Iris pigment epithelial cell (primary cell): ENCODE measurements around the gene SYT14.
"Not testable (repeated sequence)": the region's sequence is repeated elsewhere in the genome, so short reads cannot be mapped to it uniquely, and the experiment has no call there.

Source experiments
- DNase-seq: peaks from one replicate; pipeline ENCODE4 v3.0.0-alpha.2; 2011; ENCODE audit warnings: low read depth

Gene SYT14

DNA sequence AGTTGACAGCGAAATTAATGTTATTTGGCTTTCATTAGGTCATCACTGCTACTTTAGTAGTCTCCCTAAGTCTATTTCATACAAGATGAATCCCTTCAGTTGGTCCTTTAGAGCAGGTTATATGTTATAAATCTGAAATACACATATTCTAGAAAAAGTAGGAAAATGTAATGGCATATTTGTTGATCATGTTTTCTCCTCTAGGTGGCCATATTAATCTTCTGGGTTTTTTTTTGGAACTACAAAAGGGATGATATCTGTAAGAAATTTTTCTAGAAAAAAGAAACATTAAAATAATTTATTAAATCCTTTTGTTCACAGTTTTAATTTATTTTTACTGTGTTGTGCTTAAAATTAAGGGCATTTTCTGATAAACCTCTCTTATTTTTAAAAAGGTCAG, 87.9 kb downstream of the SYT14 start:
- DNase-seq, result no peak

DNA sequence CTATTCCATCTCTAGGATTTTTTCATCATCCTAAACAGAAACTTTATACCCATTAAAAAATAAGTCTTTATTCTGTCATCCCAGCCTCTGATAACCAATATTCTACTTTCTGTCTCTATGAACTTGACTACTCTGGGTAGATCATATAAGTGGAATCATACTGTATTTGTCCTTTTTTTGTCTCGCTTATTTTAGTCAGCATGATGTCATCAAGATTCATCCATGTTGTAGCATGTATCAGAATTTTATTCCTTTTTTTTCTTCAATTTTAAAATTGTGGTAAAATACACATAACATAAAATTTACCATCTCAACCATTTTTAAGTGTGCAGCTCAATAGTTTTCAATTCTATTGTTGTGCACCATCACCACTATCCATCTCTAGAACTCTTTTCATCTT, 90.0 kb downstream of the SYT14 start:
- DNase-seq, result no peak

DNA sequence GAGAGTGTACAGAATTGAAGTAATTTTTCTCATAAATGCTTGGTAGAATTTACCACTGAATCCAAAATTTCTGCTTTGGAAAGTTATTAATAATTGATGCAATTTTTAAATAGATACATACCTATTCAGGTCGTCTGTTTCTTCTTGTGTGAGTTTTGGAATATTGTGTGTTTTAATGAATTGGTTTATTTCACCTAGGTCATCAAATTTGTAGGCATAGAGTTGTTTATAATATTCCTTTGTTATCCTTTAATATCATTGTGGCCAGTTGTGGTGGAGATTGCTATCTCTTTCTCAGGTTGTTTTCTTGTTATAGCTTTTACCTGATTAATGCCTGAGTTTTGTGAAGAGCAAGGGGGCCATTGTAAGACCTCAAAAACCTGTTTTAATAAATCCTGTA, 93.5 kb downstream of the SYT14 start:
- no peak for DNase-seq

DNA sequence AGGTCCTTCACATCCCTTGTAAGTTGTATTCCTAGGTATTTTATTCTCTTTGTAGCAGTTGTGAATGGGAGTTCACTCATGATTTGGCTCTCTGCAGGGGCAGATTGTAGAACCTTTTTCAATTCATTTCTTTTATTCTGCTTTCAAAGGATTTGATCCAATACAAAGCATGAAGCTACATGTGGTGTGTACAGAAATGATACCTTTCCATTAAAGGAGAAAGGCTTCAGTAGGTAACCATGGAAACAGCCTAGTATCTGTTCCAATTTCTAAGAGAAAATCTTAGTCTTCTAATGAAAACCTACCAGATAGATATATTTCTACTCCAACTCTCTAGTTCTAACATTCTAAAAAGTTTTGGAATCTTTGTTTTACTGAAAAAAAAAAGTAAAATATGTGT, 105.0 kb downstream of the SYT14 start:
- DNase-seq, result no peak

DNA sequence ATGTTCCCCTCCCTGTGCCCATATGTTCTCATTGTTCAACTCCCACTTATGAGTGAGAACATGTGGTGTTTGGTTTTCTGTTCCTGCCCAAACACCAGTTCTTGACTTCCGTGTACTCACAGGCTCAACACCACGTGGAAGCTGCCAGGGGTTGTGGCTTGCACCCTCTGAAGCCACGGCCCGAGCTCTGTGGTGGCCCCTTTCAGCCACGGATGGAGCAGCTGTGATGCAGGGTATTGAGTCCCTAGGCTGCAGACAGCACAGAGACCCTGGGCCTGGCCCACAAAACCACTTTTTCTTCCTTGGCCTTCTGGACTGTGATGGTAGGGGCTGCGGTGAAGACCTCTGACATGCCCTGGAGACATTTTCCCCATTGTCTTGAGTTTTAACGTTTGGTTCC, 111.6 kb downstream of the SYT14 start:
- DNase-seq, result no peak

DNA sequence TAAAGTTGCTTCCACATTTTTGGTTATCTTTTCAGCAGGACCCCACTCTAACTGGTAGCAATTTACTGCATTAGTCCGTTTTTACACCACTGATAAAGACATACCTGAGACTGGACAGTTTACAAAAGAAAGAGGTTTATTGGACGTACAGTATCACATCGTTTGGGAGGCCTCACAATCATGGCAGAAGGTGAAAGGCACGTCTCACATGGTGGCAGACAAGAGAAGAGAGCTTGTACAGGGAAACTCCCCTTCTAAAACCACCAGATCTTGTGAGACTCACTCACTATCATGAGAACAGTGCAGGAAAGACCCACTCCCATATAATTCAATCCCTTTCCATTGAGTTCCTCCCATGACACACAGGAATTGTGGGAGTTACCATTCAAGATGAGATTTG, 112.5 kb downstream of the SYT14 start:
- DNase-seq, result not testable (repeated sequence)

DNA sequence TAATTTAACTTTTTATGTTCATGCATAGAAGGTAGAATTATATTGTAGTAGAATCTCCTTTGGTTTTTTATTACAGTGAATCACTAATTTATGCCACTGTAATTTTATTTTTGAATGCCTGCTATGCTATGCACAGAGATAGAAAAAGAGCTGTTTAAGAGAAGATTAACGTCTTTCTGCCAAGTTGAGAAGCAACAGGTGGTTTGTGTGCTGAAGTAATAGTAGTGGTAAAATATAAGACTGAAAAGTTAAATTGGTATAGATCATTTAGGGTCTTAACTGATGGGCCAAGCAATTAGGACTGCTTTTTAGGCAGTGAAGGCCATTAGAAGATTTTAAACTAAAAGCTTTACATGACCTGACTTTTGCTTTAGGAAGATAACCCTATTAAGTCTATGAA, 115.1 kb downstream of the SYT14 start:
- no peak for DNase-seq

DNA sequence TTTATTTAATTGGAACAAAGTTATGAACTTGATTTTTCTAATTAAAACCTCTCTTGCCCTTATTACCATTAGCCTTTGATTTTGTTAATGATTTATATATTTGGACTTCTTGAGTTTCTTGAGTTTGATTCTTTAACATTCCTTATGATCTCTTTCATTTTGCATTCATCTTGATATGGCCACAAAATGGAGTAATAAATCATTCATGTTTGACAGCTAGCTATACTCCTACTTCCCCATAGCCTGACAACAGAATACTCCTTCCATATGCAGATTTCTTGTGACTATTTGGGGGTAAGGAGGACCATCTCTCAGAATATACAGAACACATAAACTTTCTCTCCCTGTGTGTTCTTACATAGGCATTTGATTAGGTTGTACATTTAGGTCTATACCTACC, 119.6 kb downstream of the SYT14 start:
- DNase-seq, result no peak

DNA sequence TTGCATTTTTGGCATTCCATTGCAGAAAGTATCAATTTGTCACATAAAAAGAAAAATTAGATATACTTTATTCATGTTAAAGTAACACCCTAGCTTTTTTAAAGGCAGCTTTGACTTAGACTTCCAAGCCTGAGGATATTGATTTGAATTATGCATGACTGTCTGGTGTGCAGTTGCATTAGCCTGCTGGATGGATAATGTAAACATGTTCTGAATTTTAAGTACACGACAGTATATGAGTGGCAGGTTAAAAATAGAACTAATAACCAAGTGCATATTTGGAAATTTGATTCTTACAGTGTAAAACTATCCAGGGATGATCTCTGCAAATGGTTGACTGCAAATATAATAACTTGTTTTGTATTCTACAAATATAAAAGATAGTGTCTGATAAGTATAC, 124.0 kb downstream of the SYT14 start:
- DNase-seq, result no peak

DNA sequence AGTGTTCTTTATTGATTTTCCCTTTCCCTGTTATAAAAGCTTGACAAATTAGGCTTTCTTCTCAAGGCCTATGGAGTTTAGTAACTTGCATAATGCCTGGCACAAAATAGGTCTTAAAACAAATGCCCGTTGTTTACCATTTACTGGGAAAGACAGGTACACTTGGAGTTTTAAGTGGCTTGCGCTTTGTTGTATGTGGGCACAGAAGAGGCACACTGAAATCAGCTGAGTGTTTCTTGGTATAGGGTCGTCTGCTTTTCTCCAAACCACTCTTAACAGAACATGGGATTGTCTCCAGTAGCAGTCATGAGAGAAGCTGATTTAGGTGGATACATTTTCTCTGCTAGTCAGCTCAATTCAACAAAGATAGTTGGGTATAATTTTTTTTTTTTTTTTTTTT, 132.5 kb downstream of the SYT14 start:
- DNase-seq, result no peak

DNA sequence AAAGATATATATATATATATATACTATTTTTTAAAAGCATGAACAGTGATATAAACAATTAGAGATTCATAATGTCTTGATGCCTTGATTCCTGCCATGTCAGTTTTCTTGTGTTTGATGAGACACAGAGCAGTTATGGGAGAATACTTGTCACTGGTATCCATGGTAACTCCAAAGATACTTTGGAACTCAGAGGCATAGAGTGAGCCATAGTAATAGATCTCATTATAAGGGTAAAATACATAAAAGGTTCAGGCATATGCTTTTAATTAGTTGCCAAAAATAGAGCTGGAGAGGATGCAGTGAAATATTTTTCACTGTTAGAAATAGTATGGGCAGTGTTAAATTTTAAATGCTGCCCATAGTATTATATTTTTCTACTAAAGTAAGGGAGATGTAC, 134.1 kb downstream of the SYT14 start:
- DNase-seq, result no peak

DNA sequence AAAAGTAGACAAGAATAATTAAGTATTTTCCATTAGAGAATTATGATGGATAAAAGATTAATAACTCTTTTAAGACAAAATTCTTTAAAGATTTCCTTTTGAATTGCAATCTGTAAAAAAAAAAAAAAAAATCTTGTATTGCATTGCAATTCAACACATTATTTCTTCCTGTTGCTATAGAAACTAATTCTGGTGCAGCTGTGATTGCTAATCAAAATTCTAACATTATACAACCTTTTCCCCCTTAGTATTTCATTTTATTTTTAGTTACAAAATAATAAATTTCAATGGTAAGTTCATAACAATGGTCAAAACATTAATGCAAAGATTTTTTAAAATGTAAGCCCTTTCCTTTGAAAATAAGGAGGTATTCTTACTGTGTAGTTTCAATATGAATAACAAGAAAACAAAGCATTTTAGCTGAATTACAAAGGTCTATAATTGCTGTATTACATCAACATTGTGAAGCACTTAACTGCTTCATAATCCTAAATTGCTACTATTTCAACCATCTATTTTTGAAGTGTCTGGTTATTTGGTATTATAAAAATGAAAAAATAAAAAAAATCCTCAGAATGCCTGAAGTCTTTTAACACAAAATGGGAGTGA, 135.0 kb downstream of the SYT14 start:
- DNase-seq, result no peak

DNA sequence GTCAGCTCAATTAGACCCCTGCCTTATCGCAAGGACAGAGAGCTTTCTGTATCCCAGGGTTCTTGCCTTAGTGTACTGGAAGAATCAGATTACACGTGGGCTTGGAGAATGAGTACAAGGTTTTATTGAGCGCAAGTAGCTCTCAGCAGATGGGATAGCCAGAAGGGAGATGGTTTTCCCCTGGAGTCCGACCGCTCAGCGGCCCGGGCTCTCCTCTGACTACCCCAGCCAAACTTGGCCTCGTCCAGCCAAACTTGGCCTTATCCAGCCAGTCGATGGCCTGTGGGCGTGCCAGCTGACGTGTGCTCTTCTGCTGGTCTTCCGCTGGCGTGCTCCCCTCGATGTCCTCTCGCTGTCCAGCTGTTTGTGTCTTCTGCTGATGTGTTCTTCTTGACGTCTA, 136.9 kb downstream of the SYT14 start:
- DNase-seq, result no peak

DNA sequence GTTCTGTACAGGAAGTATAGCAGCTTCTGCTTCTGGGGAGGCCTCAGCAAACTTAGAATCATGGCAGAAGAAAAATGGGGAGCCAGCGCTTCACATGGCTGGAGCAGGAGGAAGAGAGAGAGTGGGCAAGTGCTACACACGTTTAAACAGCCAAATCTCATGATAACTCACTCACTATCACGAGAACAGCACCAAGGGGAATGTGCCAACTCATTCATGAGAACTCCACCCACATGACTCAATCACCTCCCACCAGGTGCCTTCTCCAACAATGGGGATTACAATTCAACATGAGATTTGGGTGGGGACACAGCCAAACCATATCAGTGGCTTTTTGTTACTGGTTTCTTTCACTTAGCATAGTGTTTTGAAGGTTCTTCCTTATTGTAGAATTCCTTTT, 138.6 kb downstream of the SYT14 start:
- no peak for DNase-seq

DNA sequence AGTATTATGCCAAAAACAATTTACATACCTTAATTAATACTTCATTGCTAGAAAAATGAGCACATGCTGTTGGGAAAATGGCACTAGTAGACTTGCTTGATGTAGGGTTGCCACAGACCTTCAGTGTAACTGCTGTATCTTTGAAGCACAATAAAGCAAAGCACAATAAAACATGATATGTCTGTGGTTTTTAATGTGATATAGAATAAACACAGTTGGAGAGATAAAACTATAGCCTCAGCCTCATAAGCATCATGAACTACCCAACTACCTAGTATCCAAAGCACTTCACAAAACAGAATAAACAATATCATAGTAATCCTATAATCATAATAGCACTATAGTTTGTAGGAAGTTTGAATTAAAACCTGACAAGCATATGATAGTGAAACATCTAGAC, 143.5 kb downstream of the SYT14 start:
- DNase-seq, result no peak

DNA sequence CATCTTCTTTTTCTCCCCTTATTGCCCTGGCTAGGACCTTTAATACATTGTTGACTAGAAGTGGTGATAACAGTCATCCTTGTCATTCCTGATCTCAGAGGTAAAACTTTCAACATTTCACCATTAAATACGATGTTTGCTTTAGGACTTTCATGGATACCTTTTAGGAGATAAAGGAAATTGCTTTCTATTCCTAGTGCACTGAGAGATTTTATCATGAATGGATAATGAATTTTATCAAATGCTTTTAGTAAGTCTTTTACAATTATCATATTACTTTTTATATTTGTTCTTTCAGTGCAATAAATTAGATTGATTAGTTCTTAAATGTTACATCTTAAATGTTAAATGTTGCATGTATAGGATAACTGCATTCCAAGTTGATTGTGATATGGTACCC, 147.3 kb downstream of the SYT14 start:
- DNase-seq, result no peak

DNA sequence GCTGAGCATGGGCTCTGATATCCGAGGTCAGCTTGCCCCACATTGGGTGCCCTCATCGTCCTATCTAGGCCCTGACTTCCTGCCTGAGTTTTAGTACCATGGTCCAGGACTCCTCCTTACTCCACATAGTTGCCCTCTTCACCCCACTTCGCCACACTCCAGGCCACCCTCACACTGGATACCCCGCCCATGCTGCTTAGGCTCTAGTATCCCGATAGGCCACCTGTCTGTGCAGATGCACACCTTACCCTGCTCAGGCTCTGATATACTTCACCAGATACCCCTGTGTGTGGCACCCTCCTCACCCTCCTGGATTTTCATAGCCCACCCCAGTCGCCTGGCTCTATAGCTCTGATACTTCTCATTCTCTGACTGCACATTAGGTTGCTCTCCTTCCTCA, 149.0 kb downstream of the SYT14 start:
- no peak for DNase-seq

DNA sequence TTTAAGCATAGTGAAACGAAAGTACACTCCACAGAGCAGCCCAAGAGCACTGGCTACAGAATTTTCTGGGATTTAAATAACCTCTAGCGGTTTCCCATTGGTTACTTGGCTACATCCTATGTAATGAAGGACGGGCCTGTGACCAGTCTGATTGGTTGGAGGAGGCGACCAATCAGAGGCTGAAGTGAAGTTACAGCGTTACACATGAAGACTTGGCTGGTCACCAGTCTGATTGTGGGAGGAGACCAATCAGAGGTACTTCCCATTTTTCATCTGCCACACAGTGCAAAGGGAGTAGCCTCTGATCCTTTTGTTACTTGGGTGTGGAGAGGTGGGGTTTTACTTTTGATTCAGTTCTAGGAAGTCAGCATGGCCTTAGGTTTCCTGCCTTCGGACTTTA, 151.8 kb downstream of the SYT14 start:
- no peak for DNase-seq

DNA sequence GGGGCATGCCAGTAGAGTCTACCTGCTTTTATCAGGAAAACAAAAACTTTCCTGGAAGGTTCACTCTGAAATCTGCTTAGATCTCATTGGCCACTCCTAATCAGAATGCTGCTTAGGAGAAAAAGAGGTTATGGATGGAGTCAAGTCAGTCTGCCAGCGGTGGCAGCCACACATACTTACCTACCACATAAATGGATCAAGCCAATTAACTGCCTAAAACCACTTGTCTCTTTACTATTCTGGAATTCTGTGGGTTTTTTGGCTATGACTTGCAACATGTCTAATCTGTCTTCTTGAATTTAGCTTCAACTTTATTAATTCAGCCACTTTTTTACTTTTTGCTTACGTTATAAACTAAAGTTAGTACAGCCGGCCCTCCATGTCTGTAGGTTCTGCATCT, 154.3 kb downstream of the SYT14 start:
- DNase-seq, result no peak

DNA sequence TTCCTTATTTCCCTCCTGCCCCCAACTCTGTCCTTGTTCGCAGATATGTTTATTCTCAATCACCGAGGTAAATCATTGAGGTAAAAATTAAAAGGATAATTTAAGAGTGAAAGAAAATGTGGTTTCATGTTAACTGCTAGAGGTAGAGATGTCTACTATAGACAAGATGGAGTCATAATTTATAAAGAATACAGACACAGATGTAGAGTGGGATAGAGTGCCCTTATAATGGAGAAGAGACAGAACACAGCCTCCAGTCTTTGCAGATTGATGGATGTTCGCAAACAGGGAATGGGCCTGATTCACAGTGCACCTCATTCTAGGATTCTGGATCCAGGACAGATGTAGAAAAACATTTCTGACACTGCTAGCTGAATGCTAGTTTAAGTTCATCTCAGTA, 155.4 kb downstream of the SYT14 start:
- no peak for DNase-seq

DNA sequence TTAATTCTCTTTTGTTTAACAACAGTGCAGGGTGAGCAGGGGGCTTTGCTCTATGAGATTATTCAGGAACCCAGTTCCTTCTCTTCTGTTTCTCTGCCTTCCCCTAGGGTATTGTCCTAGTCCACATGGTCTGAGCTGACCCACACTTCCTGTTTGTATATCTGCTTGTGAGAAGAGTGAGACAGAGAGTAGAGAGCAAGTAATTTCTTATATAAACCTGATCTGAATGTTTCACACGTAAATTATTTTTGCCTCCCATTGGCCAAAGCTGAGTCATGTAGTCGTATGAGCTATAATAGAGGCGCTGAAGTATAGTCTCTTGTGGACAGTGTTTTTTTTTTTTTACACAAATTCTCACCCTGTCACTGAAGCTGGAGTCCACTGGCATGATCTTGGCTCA, 160.3 kb downstream of the SYT14 start:
- no peak for DNase-seq

DNA sequence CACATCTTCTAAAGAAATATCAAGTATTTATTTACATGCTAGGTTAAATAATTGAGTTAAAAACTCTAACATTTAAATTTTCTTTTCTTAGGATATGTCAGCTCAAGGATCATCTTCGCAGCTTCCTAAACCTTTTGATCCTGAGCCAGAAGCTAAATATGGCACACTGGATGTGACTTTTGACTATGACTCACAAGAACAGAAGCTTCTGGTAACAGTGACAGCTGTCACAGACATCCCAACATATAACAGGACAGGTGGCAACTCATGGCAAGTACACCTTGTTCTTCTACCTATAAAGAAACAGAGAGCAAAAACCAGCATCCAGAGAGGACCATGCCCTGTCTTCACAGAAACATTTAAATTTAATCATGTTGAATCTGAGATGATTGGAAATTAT, 161.9 kb downstream of the SYT14 start:
- no peak for DNase-seq

DNA sequence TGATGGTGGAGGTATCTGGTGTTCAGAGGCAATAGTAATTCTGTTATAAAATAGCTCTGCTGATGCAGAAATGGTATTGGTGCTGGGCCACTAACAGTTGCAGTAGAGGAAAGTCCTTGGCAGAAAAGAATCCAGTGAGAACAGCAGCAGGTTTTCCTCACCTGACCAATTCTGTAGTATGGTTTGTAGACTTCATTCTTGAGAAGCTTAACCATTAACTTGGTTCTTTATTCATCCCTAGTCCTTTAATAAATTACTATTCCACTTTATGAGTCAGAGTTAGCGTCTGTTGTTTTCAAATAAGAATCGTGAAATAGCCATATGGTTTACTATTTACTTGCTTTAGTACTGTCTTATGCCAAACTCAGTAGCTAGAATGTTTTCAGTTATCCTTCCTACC, 166.1 kb downstream of the SYT14 start:
- DNase-seq, result no peak

DNA sequence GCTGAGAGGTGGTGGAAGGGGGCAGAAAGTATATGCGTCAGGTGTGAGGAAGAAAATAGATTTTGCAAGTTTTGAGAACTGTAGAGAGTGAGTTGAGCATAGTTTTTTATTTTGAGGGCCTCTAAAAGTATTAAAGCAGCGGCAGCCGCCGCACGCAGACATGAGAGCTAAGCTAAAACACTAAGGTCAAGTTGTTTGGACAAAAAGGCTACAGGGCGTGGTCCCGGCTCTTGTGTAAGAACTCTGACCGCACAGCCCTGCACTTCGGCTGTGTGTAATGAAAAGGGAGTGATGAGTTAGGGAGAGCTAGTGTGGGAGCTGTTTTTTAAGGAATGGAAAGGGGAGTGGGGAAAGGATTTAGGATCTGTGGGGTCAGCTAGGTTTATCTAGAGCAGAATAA, 174.9 kb downstream of the SYT14 start:
- DNase-seq, result not testable (repeated sequence)

DNA sequence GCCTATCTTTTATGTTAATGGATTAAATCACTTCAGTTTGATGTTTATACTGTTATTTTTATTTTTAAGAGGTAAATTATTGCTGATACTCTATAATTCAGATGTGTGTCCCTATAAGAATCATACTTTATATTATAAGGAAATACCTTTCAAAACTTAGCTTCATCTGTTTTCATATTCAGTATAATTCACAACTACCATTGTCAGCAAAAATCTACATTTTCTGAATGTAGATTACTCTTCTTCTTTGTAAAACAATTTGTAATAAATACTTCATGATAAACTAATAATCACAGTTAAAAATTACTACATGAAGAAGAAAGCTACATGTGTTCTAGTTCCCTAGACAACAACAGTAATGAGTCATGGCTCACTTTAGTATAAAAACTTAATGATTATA, 179.2 kb downstream of the SYT14 start:
- no peak for DNase-seq
